Measurements from ENCODE around the gene SHCBP1. TPM values are rescaled to one million over a fixed set of nuclear protein-coding genes. Genes with fewer than 3 reads are reported as not detected.

SHCBP1 gene
- total RNA-seq, 4 donors from 2014 or later = 0.31 to 4.1 (median 0.86) TPM

DNA sequence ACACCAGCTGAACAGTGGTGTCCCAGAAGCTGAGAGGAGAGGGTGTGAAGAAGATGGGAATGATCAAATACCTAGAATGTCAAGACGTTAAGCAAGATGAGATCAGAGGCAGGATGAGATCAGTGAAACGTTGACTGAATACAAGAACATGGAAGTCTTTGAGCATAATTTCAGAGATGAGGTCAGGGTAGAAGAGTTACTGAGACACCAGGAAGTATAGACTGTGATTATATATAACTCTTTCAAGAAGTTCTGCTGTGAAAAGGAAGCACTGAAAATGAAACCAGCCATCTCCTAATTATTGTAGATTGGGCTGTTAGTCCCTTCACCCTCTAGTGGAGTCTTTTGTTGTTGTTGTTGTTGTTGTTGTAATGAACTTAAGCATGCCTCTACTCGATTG is 9.1 kb downstream of the SHCBP1 start:
- Histone ChIP-seq H3K36me3 (no peaks in the 10 kb centered on the region), H3K4me1 (no peaks in the 10 kb centered on the region), H3K9me3 (no peaks in the 10 kb centered on the region), H3K4me3 (no peak overlapping the region), H3K27me3 (no peaks in the 10 kb centered on the region), H3K27ac (no peak overlapping the region)
- TF ChIP-seq, protein P1, sequence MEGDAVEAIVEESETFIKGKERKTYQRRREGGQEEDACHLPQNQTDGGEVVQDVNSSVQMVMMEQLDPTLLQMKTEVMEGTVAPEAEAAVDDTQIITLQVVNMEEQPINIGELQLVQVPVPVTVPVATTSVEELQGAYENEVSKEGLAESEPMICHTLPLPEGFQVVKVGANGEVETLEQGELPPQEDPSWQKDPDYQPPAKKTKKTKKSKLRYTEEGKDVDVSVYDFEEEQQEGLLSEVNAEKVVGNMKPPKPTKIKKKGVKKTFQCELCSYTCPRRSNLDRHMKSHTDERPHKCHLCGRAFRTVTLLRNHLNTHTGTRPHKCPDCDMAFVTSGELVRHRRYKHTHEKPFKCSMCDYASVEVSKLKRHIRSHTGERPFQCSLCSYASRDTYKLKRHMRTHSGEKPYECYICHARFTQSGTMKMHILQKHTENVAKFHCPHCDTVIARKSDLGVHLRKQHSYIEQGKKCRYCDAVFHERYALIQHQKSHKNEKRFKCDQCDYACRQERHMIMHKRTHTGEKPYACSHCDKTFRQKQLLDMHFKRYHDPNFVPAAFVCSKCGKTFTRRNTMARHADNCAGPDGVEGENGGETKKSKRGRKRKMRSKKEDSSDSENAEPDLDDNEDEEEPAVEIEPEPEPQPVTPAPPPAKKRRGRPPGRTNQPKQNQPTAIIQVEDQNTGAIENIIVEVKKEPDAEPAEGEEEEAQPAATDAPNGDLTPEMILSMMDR (IDR thresholded peaks at IDR 0.05) = no peak
- TF ChIP-seq POLR2AphosphoS5 (IDR thresholded peaks at IDR 0.05) = no peak
- no peak for TF ChIP-seq EP300 (IDR thresholded peaks at IDR 0.05)
- no peak for TF ChIP-seq POLR2A (IDR thresholded peaks at IDR 0.05)
- no peak for ATAC-seq
- 45 to 73% methylated on average over 2 to 3 of the region's 3 CpGs for WGBS, 2 donors (ENCODE audit: low coverage in 1 of 2)

DNA sequence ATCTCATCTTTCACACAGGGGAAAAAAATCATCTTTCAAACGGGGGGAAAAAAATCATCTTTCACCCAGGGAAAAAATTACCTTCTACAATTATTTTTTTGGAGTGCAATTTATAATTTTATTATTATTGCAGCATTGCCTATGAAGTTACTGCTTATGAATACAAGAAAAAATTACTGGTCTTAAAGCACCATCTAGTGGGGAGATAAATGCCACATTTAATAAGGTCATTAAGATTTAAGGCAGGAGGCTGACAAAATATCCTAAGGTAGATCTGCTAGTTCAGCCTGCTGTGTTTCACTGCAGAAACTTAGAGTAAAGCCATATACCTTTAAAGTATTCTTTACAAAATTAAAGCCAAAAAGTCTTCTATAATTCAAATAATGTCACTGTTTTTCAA is 13.7 kb downstream of the SHCBP1 start:
- no peak overlapping the region for H3K27ac ChIP-seq
- H3K27me3 ChIP-seq = no peaks in the 10 kb centered on the region
- no peak overlapping the region for H3K4me3 ChIP-seq
- ATAC-seq = no peak
- H3K4me1 ChIP-seq = no peaks in the 10 kb centered on the region
- 14 to 62% methylated on average over 1 of the region's 1 CpG for WGBS, 2 donors (ENCODE audit: low coverage in 1 of 2)
- TF ChIP-seq POLR2A (IDR thresholded peaks at IDR 0.05) (no peak), EP300 (IDR thresholded peaks at IDR 0.05) (no peak), POLR2AphosphoS5 (IDR thresholded peaks at IDR 0.05) (no peak)
- TF ChIP-seq, protein P1 (IDR thresholded peaks at IDR 0.05) = peak; percentile 23 to 47 (median 36)
- no peaks in the 10 kb centered on the region for H3K9me3 ChIP-seq
- no peaks in the 10 kb centered on the region for H3K36me3 ChIP-seq

DNA sequence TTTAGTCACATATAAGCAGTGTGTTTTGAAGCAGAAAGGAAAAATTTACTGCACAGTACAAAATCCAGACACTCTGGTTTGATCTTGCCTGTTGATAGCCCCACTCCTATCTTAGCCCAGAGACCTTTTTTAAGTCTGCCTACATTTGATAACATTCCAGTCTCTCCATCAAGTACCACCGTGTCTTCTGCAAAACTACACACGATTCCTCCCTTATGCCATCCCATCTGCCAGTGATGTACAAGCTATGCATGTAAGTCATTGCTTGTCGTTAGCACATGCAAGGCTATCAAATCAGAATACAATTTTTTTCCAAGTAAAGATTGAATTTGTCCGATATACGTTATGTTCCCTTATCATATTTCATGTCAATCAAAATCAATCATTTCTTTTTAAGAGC is 14.9 kb downstream of the SHCBP1 start:
- Histone ChIP-seq H3K9me3 (no peaks in the 10 kb centered on the region), H3K4me3 (no peak overlapping the region), H3K27me3 (no peaks in the 10 kb centered on the region), H3K36me3 (no peaks in the 10 kb centered on the region), H3K4me1 (no peaks in the 10 kb centered on the region), H3K27ac (no peak overlapping the region)
- WGBS, 2 donors (ENCODE audit: low coverage in 1 of 2) = 93 to 100% methylated on average over 5 of the region's 5 CpGs
- no peak for ATAC-seq
- TF ChIP-seq EP300 (IDR thresholded peaks at IDR 0.05) (no peak), POLR2A (IDR thresholded peaks at IDR 0.05) (no peak), POLR2AphosphoS5 (IDR thresholded peaks at IDR 0.05) (no peak)
- TF ChIP-seq, protein P1 (IDR thresholded peaks at IDR 0.05) = no peak

DNA sequence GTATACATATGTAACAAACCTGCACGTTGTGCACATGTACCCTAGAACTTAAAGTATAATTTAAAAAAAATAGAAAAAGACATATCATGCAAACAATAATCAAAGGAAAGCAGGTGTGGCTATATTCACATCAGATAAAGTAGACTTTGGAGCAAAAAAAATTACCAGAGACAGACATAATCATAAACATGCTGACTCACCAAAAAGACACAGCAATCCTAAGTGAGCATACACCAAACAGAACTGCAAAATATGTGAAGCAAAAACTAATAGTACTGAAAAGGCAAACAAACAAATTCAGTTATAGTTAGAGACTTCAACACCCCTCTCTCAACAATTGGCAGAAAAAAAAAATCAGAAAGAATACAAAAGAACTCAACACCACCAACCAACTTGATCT is 29.9 kb downstream of the SHCBP1 start:
- Histone ChIP-seq H3K4me1 (no peaks in the 10 kb centered on the region), H3K9me3 (peaks cover 0 to 7% (median 0%) of the 10 kb centered on the region in 3 donors), H3K4me3 (no peak overlapping the region), H3K36me3 (no peaks in the 10 kb centered on the region), H3K27me3 (no peaks in the 10 kb centered on the region), H3K27ac (no peak overlapping the region)
- 90% methylated on average over 1 of the region's 1 CpG; no CpG with 5 or more reads in 1 of the 2 donors for WGBS, 2 donors (ENCODE audit: low coverage in 1 of 2)
- no peak for TF ChIP-seq EP300 (IDR thresholded peaks at IDR 0.05)
- TF ChIP-seq POLR2AphosphoS5 (IDR thresholded peaks at IDR 0.05) = no peak
- TF ChIP-seq, protein P1 (IDR thresholded peaks at IDR 0.05) = no peak
- no peak for TF ChIP-seq POLR2A (IDR thresholded peaks at IDR 0.05)
- ATAC-seq = no peak

DNA sequence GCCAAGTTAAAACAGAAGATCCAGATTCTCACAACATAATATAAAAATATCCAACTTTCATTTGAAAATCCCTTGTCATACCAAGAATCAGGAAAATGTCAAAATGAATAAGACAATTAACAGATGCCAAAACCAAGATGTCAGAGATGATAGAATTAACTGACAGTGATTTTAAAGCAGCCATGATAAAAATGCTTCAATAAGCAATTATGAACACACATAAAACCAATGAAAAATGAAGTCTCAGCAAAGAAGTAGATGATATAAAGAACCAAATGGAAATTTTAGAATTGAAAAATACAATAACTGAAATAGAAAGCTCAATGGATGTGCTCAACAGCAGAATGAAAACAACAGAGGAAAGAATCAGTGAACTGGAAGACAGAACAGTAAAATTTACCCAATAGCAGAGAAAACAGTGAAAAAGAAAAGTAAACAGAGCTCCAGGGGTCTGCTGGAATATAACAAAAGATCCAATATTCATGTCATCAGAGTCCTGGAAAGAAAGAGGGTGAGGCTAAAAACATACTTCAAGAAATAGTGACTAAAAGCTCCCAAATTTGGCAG is 35.1 kb downstream of the SHCBP1 start:
- ATAC-seq = no peak
- no peak overlapping the region for H3K4me3 ChIP-seq

More for the DNA sequence above, 35.1 kb downstream of the SHCBP1 start:
- H3K27ac ChIP-seq = no peak overlapping the region
- no peaks in the 10 kb centered on the region for H3K36me3 ChIP-seq
- TF ChIP-seq, protein P1 (IDR thresholded peaks at IDR 0.05) = no peak
- TF ChIP-seq POLR2AphosphoS5 (IDR thresholded peaks at IDR 0.05) (no peak), EP300 (IDR thresholded peaks at IDR 0.05) (no peak), POLR2A (IDR thresholded peaks at IDR 0.05) (no peak)
- no peaks in the 10 kb centered on the region for H3K27me3 ChIP-seq
- H3K4me1 ChIP-seq = no peaks in the 10 kb centered on the region
- H3K9me3 ChIP-seq = peaks cover 0 to 18% (median 3%) of the 10 kb centered on the region in 3 donors

Data from gastroesophageal sphincter (tissue), 4 donors.